Measurements from ENCODE around the gene SURF2. TPM values are rescaled to one million over a fixed set of nuclear protein-coding genes. Genes with fewer than 3 reads are reported as not detected.
"Not testable (repeated sequence)": the region's sequence is repeated elsewhere in the genome, so short reads cannot be mapped to it uniquely, and the experiment has no call there.

The SURF2 gene
- total RNA-seq, 2 donors from 2014 or later, result 9.4 to 18.7 TPM

DNA sequence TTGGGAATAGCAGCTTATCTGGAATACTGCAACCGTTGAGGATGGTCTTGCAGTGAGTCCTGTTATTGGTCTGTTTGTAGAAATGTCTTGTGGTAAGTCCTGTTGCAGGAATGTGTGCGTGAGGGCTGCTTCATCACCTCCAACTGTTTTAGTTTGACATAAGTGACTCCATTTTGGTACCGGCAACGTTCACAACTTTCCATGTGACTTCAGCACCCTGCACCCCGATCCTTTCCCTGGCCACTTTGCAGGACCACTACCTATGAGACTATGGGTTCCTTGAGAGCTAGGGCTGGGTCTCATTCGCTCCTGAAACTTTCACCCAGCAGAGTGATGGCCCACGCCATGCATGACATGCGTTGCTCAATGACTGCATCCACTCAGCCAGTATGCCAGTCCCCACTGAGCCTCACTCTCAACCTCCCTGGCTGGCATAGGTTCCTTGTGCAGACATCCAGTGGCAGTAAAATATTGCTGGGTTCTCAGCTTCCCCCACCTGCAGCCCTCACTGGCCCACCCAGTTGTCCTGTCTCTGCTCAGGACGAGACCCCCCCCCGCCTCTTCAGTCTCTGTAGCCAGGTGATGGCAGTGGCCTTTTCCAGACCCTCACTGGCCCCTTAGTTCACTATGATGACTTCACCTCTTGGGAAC, 28.4 kb upstream of the SURF2 start:
- DNase-seq, result no peak
- no peak overlapping the region for H3K4me3 ChIP-seq
- H3K27me3 ChIP-seq, result no peaks in the 10 kb centered on the region
- intact Hi-C loops (cut with DNase I), result loop anchor here (2.0 to 10.0 kb wide), 2 partner anchors 93 to 141 kb away; no protein-coding TSS in a partner anchor
- H3K9ac ChIP-seq (ENCODE audit: low read depth in 2 of 2, low read length in 2 of 2), result no peak overlapping the region
- peaks cover 22% of the 10 kb centered on the region for H3K36me3 ChIP-seq
- no peak overlapping the region for H3K27ac ChIP-seq
- no peaks in the 10 kb centered on the region for H3K4me1 ChIP-seq
- TF ChIP-seq, protein P1, sequence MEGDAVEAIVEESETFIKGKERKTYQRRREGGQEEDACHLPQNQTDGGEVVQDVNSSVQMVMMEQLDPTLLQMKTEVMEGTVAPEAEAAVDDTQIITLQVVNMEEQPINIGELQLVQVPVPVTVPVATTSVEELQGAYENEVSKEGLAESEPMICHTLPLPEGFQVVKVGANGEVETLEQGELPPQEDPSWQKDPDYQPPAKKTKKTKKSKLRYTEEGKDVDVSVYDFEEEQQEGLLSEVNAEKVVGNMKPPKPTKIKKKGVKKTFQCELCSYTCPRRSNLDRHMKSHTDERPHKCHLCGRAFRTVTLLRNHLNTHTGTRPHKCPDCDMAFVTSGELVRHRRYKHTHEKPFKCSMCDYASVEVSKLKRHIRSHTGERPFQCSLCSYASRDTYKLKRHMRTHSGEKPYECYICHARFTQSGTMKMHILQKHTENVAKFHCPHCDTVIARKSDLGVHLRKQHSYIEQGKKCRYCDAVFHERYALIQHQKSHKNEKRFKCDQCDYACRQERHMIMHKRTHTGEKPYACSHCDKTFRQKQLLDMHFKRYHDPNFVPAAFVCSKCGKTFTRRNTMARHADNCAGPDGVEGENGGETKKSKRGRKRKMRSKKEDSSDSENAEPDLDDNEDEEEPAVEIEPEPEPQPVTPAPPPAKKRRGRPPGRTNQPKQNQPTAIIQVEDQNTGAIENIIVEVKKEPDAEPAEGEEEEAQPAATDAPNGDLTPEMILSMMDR (IDR thresholded peaks at IDR 0.05), result no peak
- no peaks in the 10 kb centered on the region for H3K9me3 ChIP-seq

DNA sequence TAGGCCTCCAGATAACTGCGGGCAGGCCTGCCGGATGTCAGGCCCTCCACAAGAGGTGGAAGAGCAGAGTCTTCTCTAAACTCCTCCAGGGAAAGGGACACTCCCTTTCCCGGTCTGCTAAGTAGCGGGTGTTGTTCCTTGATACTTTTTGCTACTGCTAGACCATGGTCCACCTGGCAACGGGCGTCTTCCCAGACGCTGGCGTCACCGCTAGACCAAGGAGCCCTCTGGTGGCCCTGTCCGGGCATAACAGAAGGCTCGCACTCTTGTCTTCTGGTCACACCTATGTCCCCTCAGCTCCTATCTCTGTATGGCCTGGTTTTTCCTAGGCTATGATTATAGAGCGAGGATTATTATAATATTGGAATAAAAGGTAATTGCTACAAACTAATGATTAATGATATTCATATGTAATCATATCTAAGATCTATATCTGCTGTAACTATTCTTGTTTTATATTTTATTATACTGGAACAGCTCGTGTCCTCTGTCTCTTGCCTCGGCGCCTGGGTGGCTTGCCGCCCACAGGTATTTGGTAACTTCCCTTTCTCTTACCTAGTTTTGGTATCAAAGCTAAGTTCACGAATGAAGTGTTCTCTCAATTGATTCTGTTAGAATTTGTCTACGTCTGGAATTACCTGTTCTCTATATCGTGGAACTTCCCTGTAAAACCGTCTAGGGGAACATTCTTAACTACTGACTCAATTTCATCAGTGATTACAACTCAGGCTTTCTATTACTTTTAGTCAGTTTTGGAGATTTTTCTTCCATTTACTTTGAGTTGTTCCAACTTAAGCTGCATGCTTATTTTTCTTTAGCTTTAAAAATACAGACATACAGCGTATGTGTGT, 26.8 kb upstream of the SURF2 start:
- not testable (repeated sequence) for H3K9ac ChIP-seq (ENCODE audit: low read depth in 2 of 2, low read length in 2 of 2); H3K27me3 ChIP-seq; H3K9me3 ChIP-seq; H3K27ac ChIP-seq; H3K4me3 ChIP-seq
- H3K36me3 ChIP-seq, result peaks cover 29% of the 10 kb centered on the region
- intact Hi-C loops (cut with DNase I), result loop anchor here (2.0 to 10.0 kb wide), 2 partner anchors 95 to 143 kb away; no protein-coding TSS in a partner anchor
- peak; percentile 52 for DNase-seq
- TF ChIP-seq, protein P1 (IDR thresholded peaks at IDR 0.05), result peak; percentile 64
- H3K4me1 ChIP-seq, result peaks cover 10% of the 10 kb centered on the region

DNA sequence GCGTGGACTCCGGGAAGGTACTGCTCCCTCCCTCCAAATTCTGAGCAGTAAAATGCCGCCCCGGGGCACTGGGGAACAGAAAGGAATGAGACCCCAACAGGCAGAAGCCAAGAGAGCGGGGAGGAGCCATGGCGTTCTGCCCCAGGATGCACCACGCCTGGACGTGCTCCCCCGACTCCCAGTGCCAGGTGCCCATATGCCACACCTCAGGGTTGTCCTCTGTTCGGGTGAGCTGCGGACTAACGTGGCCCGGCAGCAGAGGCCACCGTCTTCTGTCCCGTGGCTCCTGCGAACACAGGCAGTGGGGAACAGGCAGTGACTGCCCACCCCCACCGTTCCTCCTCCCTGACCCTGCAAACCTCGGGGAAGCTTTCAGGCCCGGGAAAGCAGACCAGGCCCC, 25.1 kb upstream of the SURF2 start:
- H3K9me3 ChIP-seq, result no peaks in the 10 kb centered on the region
- intact Hi-C loops (cut with DNase I), result no loop called here
- no peak overlapping the region for H3K9ac ChIP-seq (ENCODE audit: low read depth in 2 of 2, low read length in 2 of 2)
- no peak for DNase-seq
- H3K36me3 ChIP-seq, result peaks cover 29% of the 10 kb centered on the region
- H3K27ac ChIP-seq, result no peak overlapping the region
- H3K4me1 ChIP-seq, result peaks cover 18% of the 10 kb centered on the region
- TF ChIP-seq, protein P1 (IDR thresholded peaks at IDR 0.05), result no peak
- H3K4me3 ChIP-seq, result no peak overlapping the region
- H3K27me3 ChIP-seq, result no peaks in the 10 kb centered on the region

DNA sequence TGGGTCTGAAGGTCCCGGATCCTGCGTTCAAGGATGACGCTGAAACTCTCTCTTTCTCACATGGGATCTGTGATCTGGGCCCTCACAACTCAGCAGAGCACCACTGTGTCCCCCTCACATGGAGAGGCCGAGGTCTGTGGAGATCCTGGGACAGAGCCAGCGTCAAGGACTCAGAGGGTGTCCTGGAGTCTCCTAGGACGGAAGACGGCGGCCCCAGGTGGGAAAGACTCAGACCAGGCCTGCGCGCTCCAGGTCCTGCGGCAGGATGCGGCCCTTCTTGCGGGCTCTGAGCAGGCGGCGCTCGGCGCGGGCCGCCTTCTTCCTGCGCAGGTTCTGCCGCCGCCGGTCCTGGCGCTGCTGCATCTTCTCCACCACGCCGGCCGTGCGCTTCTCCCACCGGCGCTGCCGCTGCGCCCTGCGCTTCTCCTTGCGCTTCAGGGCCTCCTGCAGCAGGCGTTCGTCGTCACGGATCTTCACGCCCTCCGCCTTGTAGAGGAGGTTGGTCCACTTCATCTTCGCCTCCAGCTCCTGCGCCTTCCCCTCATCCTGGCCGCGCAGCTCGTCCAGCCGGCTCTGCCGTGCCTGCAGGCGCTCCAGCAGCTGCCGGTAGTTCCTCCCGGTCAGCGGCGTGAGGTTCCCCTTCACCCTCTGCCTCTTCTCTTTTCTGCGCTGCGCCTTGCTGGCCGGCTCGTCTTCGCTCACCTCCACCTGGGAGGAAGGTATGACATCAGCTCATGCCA, 24.5 kb upstream of the SURF2 start:
- intact Hi-C loops (cut with DNase I), result no loop called here
- TF ChIP-seq, protein P1 (IDR thresholded peaks at IDR 0.05), result no peak
- H3K4me3 ChIP-seq, result no peak overlapping the region
- H3K27ac ChIP-seq, result no peak overlapping the region
- H3K9ac ChIP-seq (ENCODE audit: low read depth in 2 of 2, low read length in 2 of 2), result no peak overlapping the region
- H3K9me3 ChIP-seq, result no peaks in the 10 kb centered on the region
- peaks cover 18% of the 10 kb centered on the region for H3K4me1 ChIP-seq
- no peak for DNase-seq
- peaks cover 29% of the 10 kb centered on the region for H3K36me3 ChIP-seq
- H3K27me3 ChIP-seq, result no peaks in the 10 kb centered on the region

DNA sequence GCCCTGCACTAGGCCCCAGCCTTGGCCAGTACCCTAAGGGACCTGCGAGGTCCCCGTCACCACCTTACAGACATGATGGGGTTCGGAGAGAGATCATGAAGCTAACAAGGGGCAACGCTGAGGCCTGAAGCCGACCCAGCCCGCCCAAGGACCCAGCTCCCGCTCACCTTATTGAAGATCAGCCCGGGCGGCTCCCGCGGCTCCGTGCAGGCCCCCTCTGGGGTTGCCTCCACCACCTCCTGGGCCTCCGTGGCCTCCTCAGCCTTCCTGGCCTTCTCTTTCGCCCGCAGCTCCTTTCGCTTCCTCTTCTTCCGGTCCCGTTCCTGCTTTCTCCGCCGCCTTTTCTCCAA, 24.0 kb upstream of the SURF2 start:
- Histone ChIP-seq H3K9ac (ENCODE audit: low read depth in 2 of 2, low read length in 2 of 2) (no peak overlapping the region), H3K4me3 (no peak overlapping the region), H3K36me3 (peaks cover 29% of the 10 kb centered on the region), H3K27ac (no peak overlapping the region), H3K4me1 (peaks cover 18% of the 10 kb centered on the region), H3K27me3 (no peaks in the 10 kb centered on the region), H3K9me3 (no peaks in the 10 kb centered on the region)
- intact Hi-C loops (cut with DNase I), result no loop called here
- DNase-seq, result no peak
- TF ChIP-seq, protein P1 (IDR thresholded peaks at IDR 0.05), result no peak

Measured in colonic mucosa (tissue), 4 donors.